Measurements from ENCODE around the gene SLC28A1. TPM values are rescaled to one million over a fixed set of nuclear protein-coding genes. Genes with fewer than 3 reads are reported as not detected.

The SLC28A1 gene
- total RNA-seq, 2 donors from 2014 or later = 0.12 TPM; not detected in 1

DNA sequence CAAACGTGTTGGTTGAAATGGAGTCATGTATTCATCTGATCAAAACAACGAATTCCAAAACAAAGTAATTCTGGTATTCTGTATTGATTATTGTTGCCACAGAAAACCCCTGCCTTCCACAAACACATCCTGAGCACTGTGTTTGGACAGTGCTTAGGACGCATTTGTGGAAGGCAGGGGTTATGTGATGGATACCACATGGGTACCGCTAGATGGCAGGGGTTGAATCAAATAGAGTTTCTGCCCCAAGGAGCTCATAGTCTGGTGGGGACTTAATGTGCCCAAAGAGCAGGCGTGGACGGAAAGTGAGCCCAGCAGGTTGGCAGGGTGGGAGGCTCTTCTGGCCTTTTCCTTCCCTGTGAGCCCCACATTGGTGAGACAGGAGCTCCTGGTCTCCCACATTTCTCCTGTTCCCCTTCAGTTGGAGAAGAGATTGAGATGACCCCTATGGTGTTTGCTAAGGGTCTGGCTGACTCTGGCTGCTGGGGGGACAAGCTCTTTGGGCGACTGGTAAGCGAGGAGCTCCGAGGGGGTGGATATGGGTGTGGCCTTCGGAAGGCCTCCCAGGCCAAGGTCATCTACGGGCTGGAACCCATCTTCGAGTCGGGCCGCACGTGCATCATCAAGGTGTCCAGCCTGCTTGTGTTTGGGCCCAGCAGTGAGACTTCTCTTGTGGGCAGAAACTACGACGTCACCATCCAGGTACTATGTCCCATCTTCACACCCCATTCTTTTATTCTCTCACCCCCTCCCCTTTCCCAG lies 22.1 kb upstream of the SLC28A1 start:
- Histone ChIP-seq H3K4me3 (no peak overlapping the region), H3K36me3 (peaks cover 85% of the 10 kb centered on the region), H3K9me3 (no peaks in the 10 kb centered on the region), H3K27me3 (no peaks in the 10 kb centered on the region), H3K4me1 (peaks cover 0 to 17% of the 10 kb centered on the region in 2 donors), H3K27ac (no peak overlapping the region)
- TF ChIP-seq, protein P1, sequence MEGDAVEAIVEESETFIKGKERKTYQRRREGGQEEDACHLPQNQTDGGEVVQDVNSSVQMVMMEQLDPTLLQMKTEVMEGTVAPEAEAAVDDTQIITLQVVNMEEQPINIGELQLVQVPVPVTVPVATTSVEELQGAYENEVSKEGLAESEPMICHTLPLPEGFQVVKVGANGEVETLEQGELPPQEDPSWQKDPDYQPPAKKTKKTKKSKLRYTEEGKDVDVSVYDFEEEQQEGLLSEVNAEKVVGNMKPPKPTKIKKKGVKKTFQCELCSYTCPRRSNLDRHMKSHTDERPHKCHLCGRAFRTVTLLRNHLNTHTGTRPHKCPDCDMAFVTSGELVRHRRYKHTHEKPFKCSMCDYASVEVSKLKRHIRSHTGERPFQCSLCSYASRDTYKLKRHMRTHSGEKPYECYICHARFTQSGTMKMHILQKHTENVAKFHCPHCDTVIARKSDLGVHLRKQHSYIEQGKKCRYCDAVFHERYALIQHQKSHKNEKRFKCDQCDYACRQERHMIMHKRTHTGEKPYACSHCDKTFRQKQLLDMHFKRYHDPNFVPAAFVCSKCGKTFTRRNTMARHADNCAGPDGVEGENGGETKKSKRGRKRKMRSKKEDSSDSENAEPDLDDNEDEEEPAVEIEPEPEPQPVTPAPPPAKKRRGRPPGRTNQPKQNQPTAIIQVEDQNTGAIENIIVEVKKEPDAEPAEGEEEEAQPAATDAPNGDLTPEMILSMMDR (IDR thresholded peaks at IDR 0.05) = no peak
- DNase-seq (ENCODE audit: low spot score) = no peak

DNA sequence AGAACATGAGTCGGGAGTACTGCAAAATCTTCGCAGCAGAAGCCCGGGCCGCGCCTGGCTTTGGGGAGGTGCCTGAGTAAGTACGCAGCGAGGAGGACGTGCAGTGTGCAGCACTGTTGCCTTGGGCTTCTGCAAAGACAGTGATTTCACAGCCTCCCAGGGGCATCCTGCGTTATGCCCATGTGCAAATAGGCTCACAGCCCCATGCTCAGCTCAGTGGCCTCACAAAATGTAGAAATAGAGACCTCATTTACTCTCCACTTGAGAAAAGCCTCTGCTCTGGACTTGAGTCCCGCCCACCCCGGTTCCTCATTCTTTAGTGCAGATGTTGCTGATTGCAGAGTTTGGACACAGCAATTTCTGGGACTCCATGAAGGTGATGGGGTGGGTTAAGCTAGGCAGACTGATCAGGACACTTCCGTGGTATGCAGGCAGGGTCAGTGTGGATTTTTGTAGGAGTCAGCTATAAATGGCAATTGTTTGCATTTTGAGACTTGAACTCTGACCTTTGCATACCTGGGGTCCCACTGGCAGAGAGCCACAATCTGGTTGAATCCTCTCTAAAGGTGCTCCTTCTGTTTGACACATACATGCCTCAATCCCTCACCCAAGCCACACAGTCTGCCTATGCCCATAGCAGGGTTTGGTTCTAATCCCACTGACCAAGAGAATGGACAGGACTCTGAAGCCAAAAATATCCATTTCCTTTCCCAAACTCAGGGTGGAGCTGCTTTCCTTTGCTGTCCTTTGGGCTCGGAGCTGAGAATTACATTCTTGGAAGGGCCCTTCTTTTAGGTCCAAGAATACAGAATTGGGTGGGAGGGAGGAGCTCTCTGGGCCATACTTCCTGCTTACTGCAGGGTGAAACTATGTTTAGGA lies 20.7 kb upstream of the SLC28A1 start:
- Histone ChIP-seq H3K4me3 (no peak overlapping the region), H3K27ac (peak overlapping the region; percentile 32 to 60)
- no peak for DNase-seq (ENCODE audit: low spot score)

DNA sequence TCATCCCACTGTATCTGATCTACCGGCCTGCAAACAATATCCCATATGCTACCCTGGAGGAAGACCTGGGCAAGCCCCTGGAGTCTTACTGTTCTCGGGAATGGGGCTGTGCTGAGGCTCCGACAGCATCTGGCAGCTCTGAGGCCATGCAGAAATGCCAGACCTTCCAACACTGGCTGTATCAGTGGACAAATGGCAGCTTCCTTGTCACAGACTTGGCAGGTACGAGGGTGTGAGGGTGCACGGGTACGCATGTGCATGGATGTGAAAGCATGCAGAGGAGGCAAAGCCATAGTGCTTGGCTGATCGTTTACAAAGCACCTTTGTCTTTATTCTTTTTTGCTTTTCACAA lies 20.0 kb upstream of the SLC28A1 start:
- Histone ChIP-seq H3K9me3 (no peaks in the 10 kb centered on the region), H3K36me3 (peaks cover 85% of the 10 kb centered on the region), H3K27me3 (no peaks in the 10 kb centered on the region), H3K27ac (peak overlapping the region; percentile 32 to 60), H3K4me3 (no peak overlapping the region), H3K4me1 (peaks cover 0 to 17% of the 10 kb centered on the region in 2 donors)
- TF ChIP-seq, protein P1 (IDR thresholded peaks at IDR 0.05) = no peak
- no peak for DNase-seq (ENCODE audit: low spot score)

More for the DNA sequence above, 20.7 kb upstream of the SLC28A1 start:
- H3K27me3 ChIP-seq = no peaks in the 10 kb centered on the region
- H3K36me3 ChIP-seq = peaks cover 85% of the 10 kb centered on the region
- peaks cover 0 to 17% of the 10 kb centered on the region in 2 donors for H3K4me1 ChIP-seq
- TF ChIP-seq, protein P1 (IDR thresholded peaks at IDR 0.05) = peak in 1 of 2 donors; percentile 55
- H3K9me3 ChIP-seq = no peaks in the 10 kb centered on the region

DNA sequence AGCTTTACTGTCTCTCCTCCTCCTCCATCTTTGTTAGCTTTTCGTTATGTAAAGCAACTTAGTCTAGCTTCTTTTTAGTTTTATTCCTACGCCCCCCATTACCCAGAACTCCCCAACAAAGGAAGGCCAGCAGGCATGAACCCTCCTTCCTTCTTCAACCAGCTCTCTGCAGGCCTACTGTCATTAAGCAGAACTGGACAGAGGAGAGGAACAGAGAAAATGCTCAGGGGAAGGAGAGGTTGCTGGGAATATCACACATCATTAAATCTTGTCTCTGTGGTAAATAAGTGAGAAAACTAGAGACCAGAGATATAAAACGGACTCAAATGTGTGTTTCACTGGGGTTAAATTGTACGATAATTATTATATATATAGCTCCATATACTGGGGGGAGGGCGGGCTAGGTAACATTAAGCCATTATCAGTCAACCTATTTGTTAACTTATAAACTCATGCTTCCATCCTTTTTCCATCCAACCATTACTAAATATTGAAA lies 19.3 kb upstream of the SLC28A1 start:
- no peaks in the 10 kb centered on the region for H3K27me3 ChIP-seq
- peaks cover 0 to 17% of the 10 kb centered on the region in 2 donors for H3K4me1 ChIP-seq
- H3K27ac ChIP-seq = no peak overlapping the region
- no peak for DNase-seq (ENCODE audit: low spot score)
- H3K36me3 ChIP-seq = peaks cover 83% of the 10 kb centered on the region
- no peak overlapping the region for H3K4me3 ChIP-seq
- no peaks in the 10 kb centered on the region for H3K9me3 ChIP-seq
- TF ChIP-seq, protein P1 (IDR thresholded peaks at IDR 0.05) = no peak

DNA sequence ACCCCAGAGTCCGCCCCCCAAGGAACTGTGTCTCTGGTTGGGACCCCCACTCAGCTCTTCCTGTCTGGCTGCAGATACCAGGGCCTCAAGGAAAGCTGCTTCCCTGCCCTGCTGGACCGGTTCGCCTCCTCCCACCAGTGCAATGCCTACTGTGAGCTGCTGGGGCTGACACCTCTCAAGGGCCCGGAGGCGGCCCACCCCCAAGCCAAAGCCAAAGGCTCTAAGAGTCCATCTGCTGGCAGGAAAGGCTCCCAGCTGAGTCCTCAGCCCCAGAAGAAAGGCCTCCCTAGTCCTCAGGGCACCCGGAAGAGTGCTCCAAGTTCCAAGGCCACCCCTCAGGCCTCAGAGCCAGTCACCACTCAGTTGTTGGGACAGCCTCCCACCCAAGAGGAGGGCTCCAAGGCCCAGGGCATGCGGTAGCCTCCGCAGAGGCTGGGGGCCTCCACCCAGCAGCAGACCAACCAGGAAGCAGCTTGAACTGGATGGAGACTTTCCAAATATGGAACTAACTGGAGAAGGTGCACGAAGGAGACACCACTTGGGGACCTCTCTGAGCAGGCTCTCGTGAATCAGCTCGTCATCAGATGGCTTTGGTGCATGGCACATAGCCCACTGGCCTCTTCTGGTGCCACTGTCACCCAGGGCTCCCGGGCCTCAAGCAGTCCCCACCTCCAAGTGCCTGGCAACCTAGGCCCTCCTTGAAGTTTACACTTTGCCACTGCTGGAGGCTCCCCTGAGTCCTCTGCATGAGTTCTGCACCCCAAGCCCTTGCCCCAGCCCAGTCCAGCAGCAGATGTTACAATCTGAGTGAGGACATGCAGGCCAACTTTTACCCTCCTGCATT lies 16.2 kb upstream of the SLC28A1 start:
- Histone ChIP-seq H3K27ac (peak overlapping the region; percentile 29 to 30), H3K27me3 (no peaks in the 10 kb centered on the region)

More for the DNA sequence above, 16.2 kb upstream of the SLC28A1 start:
- Histone ChIP-seq H3K4me3 (no peak overlapping the region), H3K9me3 (no peaks in the 10 kb centered on the region), H3K4me1 (peaks cover 0 to 17% of the 10 kb centered on the region in 2 donors), H3K36me3 (peaks cover 65% of the 10 kb centered on the region)
- no peak for DNase-seq (ENCODE audit: low spot score)
- TF ChIP-seq, protein P1 (IDR thresholded peaks at IDR 0.05) = no peak
